IPS-11a (cell line): ENCODE measurements around the gene COG2.
"Not testable (repeated sequence)": the region's sequence is repeated elsewhere in the genome, so short reads cannot be mapped to it uniquely, and the experiment has no call there.

Source experiments
- H3K4me3 ChIP-seq: one replicate; pipeline ENCODE4 v1.5.1; 2013; ENCODE audit warnings: low read depth, low read length, control low read depth

The COG2 gene

GRCh38 chr1:230642263-230642959 lies at the start of gene COG2:
COG2 (plus strand) TSS chr1:230642481; CDS start chr1:230642607, 126 bp downstream.
- peak within 1 kb of the TSS; percentile 97 for H3K4me3 ChIP-seq

- no peak overlapping the region for H3K4me3 ChIP-seq
Observed at GRCh38 chr1:230592848-230593414, 49.4 kb upstream of the COG2 start.

GRCh38 chr1:230594214-230594773 lies 48.0 kb upstream of the COG2 start:
- H3K4me3 ChIP-seq = no peak overlapping the region

- no peak overlapping the region for H3K4me3 ChIP-seq
Observed at GRCh38 chr1:230595181-230595580, 47.1 kb upstream of the COG2 start.

- no peak overlapping the region for H3K4me3 ChIP-seq
Observed at GRCh38 chr1:230596306-230596705, 46.0 kb upstream of the COG2 start.

- no peak overlapping the region for H3K4me3 ChIP-seq
Observed at GRCh38 chr1:230598745-230599144, 43.5 kb upstream of the COG2 start.

- no peak overlapping the region for H3K4me3 ChIP-seq
Observed at GRCh38 chr1:230599926-230600656, 42.2 kb upstream of the COG2 start.

GRCh38 chr1:230600657-230601400 lies 41.5 kb upstream of the COG2 start:
- not testable (repeated sequence) for H3K4me3 ChIP-seq

- no peak overlapping the region for H3K4me3 ChIP-seq
Observed at GRCh38 chr1:230609208-230609607, 33.1 kb upstream of the COG2 start.

GRCh38 chr1:230610589-230610988 lies 31.7 kb upstream of the COG2 start:
- no peak overlapping the region for H3K4me3 ChIP-seq

GRCh38 chr1:230611128-230611877 lies 31.0 kb upstream of the COG2 start:
- H3K4me3 ChIP-seq = no peak overlapping the region

GRCh38 chr1:230611878-230612235 lies 30.4 kb upstream of the COG2 start:
- no peak overlapping the region for H3K4me3 ChIP-seq

- H3K4me3 ChIP-seq = no peak overlapping the region
Observed at GRCh38 chr1:230612651-230613050, 29.6 kb upstream of the COG2 start.

- H3K4me3 ChIP-seq = no peak overlapping the region
Observed at GRCh38 chr1:230614121-230614520, 28.2 kb upstream of the COG2 start.

GRCh38 chr1:230618537-230618936 lies 23.7 kb upstream of the COG2 start:
- H3K4me3 ChIP-seq = no peak overlapping the region

GRCh38 chr1:230620649-230621323 lies 21.5 kb upstream of the COG2 start:
- H3K4me3 ChIP-seq = no peak overlapping the region

- no peak overlapping the region for H3K4me3 ChIP-seq
Observed at GRCh38 chr1:230621324-230622030, 20.8 kb upstream of the COG2 start.

- H3K4me3 ChIP-seq = no peak overlapping the region
Observed at GRCh38 chr1:230622151-230622550, 20.1 kb upstream of the COG2 start.

- no peak overlapping the region for H3K4me3 ChIP-seq
Observed at GRCh38 chr1:230624097-230624713, 18.1 kb upstream of the COG2 start.
